ENCODE measurements around the gene SOS1. TPM values are rescaled to one million over a fixed set of nuclear protein-coding genes. Genes with fewer than 3 reads are reported as not detected.

The SOS1 gene
- total RNA-seq, 1 donor from 2014 or later: 54.5 TPM

DNA sequence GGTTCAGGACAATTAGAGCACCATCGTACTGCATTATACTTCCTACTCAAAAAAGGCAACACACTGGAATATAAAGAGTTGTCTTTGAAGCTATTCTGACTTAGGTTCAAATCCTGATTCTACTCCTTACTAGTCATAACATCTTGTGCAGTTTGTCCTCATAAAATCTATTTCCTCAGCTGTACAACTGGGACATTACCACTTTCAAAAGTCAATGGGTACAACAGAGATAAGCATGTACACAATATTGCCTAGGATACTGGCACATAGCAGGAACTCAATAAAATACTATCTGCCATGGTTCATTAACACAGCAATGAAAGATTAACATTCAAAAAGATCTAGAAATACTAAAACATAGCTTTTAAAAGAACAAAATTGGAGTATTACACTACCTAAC is 11.3 kb downstream of the SOS1 start:
- Mint-ChIP-seq H3K36me3 (peaks cover 9% of the 10 kb centered on the region), H3K4me3 (no peak overlapping the region), H3K9me3 (no peaks in the 10 kb centered on the region), H3K27ac (no peak overlapping the region), H3K4me1 (peaks cover 20% of the 10 kb centered on the region), H3K27me3 (ENCODE audit: low read depth) (no peaks in the 10 kb centered on the region)
- no peak for DNase-seq (ENCODE audit: low spot score in 2 of 2, unreplicated experiment in 2 of 2)
- TF ChIP-seq, protein P1, sequence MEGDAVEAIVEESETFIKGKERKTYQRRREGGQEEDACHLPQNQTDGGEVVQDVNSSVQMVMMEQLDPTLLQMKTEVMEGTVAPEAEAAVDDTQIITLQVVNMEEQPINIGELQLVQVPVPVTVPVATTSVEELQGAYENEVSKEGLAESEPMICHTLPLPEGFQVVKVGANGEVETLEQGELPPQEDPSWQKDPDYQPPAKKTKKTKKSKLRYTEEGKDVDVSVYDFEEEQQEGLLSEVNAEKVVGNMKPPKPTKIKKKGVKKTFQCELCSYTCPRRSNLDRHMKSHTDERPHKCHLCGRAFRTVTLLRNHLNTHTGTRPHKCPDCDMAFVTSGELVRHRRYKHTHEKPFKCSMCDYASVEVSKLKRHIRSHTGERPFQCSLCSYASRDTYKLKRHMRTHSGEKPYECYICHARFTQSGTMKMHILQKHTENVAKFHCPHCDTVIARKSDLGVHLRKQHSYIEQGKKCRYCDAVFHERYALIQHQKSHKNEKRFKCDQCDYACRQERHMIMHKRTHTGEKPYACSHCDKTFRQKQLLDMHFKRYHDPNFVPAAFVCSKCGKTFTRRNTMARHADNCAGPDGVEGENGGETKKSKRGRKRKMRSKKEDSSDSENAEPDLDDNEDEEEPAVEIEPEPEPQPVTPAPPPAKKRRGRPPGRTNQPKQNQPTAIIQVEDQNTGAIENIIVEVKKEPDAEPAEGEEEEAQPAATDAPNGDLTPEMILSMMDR (IDR thresholded peaks at IDR 0.05; ENCODE audit: unreplicated experiment): no peak

DNA sequence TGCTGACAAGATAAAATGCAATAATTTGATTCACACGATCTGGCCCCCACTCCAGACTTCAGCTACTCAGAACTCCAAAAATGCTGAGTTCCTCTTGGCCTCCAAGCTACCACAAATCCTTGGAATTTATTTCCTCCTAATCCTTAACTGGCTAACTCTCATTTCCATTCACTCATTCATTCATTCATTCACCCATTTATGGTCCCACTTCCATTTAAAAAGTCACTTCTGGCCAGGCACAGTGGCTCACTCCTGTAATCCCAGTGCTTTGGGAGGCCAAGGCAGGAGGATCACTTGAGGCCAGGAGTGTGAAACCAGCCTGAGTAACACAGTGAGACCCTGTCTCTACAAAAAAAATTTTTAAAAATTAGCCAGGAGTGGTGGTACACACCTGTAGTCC is 12.5 kb downstream of the SOS1 start:
- peaks cover 2% of the 10 kb centered on the region for H3K9me3 Mint-ChIP-seq
- peaks cover 20% of the 10 kb centered on the region for H3K4me1 Mint-ChIP-seq
- H3K4me3 Mint-ChIP-seq: no peak overlapping the region
- no peaks in the 10 kb centered on the region for H3K27me3 Mint-ChIP-seq (ENCODE audit: low read depth)
- peaks cover 12% of the 10 kb centered on the region for H3K36me3 Mint-ChIP-seq
- no peak for DNase-seq (ENCODE audit: low spot score in 2 of 2, unreplicated experiment in 2 of 2)
- peak overlapping the region; percentile 40 for H3K27ac Mint-ChIP-seq
- TF ChIP-seq, protein P1 (IDR thresholded peaks at IDR 0.05; ENCODE audit: unreplicated experiment): no peak

DNA sequence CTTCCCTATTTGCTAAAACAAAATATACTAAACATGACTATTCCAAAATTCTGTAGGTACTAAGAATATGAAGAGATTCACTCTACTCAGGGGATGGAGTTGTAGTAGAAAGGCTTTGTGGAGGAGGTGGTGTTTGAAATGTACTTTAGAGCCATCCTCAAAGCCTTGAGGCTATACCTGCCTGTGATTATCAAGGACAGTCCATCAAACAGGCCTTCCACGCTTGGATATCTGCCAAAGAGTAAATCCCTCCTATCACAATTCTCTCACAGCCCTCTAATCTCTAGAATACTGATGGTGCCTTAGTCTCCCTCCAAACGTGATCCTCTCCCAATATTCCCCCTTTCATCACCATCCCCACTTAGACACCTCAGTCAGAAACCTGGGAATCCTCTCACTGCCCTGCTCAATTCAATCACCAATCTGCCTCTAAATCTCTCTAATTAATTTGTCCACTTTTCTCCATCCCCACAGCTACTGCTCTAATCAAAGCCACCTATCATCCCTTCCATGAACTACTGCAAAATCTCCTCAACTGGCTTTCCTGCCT is 13.1 kb downstream of the SOS1 start:
- peaks cover 15% of the 10 kb centered on the region for H3K36me3 Mint-ChIP-seq
- no peaks in the 10 kb centered on the region for H3K27me3 Mint-ChIP-seq (ENCODE audit: low read depth)
- peaks cover 20% of the 10 kb centered on the region for H3K4me1 Mint-ChIP-seq
- H3K27ac Mint-ChIP-seq: peak overlapping the region; percentile 40
- no peak for DNase-seq (ENCODE audit: low spot score in 2 of 2, unreplicated experiment in 2 of 2)
- H3K9me3 Mint-ChIP-seq: peaks cover 6% of the 10 kb centered on the region
- TF ChIP-seq, protein P1 (IDR thresholded peaks at IDR 0.05; ENCODE audit: unreplicated experiment): no peak
- no peak overlapping the region for H3K4me3 Mint-ChIP-seq

DNA sequence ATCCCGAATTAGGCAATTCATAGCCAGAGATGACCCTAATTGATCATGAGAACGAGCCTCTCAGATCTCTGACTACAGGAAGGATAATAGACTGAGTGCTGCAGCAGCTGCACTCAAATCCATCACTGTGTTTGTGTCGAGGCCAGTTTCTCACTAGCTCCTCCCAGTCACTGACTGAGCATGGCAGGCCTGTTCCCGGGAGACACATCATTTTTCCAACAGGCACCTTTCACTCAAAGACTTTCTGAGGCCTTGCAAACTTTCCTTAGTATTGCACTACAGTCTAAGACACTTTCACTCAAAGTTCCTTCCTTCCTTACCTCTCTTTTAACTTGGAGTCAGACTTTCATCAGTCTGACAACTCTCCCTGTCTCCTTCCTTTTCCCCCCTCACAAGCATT is 13.7 kb downstream of the SOS1 start:
- no peaks in the 10 kb centered on the region for H3K27me3 Mint-ChIP-seq (ENCODE audit: low read depth)
- no peak overlapping the region for H3K4me3 Mint-ChIP-seq
- peaks cover 13% of the 10 kb centered on the region for H3K36me3 Mint-ChIP-seq
- peaks cover 20% of the 10 kb centered on the region for H3K4me1 Mint-ChIP-seq
- H3K27ac Mint-ChIP-seq: peak overlapping the region; percentile 16
- H3K9me3 Mint-ChIP-seq: peaks cover 6% of the 10 kb centered on the region
- TF ChIP-seq, protein P1 (IDR thresholded peaks at IDR 0.05; ENCODE audit: unreplicated experiment): no peak
- DNase-seq (ENCODE audit: low spot score in 2 of 2, unreplicated experiment in 2 of 2): no peak

DNA sequence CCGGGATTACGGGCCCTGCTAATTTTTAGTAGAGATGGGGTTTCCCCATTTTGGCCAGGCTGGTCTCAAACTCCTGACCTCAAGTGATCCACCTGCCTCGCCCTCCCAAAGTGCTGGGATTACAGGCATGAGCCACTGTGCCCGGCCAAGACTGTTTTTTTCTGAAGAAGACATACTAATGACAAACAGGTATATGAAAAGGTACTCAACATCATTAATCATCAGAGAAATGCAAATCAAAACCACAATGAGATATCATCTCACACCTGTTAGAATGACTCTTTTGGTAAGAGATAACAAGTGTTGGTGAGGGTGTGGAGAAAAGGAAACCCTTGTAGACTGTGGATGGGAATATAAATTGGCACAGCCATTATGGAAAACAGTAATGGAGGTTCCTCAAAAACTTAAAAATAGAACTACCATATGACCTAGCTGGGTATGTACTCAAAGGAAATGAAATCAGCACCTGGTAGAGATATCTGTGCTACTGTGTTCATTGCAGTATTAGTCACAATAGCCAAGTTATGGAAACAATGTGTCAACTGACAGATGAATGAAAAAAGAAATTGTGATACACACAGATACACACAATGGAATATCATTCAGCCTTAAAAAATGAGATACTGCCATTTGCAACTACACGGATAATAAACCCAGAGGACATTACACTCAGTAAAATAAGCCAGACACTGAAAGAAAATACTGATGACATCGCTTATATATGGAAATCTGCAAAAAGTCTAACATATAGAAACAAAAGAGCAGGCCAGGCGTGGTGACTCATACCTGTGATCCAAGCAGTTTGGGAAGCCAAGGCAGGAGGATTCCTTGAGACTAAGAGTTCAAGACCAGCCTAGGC is 20.8 kb downstream of the SOS1 start:
- Mint-ChIP-seq H3K27me3 (ENCODE audit: low read depth) (no peaks in the 10 kb centered on the region), H3K9me3 (peaks cover 6% of the 10 kb centered on the region), H3K36me3 (peaks cover 8% of the 10 kb centered on the region), H3K4me1 (peaks cover 9% of the 10 kb centered on the region), H3K4me3 (no peak overlapping the region), H3K27ac (no peak overlapping the region)
- DNase-seq (ENCODE audit: low spot score in 2 of 2, unreplicated experiment in 2 of 2): no peak
- TF ChIP-seq, protein P1 (IDR thresholded peaks at IDR 0.05; ENCODE audit: unreplicated experiment): no peak

All from mesothelial cell of epicardium (in vitro differentiated cells).